C4-2B (cell line): ENCODE data around the gene HEXD.

Experiments
- CTCF ChIP-seq: fragments of 450-650 bp; conservative IDR thresholded peaks from 2 replicates; pipeline ENCODE4 v1.5.1; 2017; ENCODE audit warnings: mild to moderate bottlenecking
- ZFX ChIP-seq: fragments of 450-650 bp; IDR thresholded peaks from 2 replicates; pipeline ENCODE4 v1.6.1; 2017

DNA sequence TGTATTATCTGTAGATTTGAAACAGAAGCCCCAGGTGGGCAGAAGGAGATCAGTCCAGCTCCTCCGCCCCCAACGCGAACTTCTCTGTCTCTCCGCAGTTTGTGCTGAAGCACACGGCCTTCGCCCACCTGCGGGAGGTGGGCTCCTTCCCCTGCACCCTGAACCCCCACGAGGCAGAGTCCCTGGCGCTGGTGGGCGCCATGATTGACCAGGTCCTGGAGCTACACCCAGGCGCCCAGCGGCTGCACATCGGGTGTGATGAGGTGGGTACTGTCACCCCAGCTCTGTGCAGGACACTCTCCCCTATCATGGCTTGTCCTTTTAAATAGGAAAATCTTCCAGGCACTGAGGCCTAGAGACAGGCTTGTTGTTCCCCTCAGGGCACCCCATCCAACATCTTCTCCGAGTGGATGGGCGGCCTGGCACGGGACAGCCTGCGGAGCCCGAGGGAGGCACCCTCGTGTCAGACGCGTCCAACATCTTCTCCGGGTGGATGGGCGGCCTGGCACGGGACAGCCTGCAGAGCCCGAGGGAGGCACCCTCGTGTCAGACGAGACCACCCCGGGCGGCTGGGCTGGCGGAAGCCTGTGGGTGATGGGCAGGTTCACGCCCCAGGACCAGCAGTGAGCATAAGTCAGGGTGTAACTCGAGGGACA, 15.5 kb downstream of the HEXD start:
- no peak for TF ChIP-seq CTCF
- no peak for TF ChIP-seq ZFX
